Measurements from ENCODE around the gene KIAA1671. TPM values are rescaled to one million over a fixed set of nuclear protein-coding genes. Genes with fewer than 3 reads are reported as not detected.

The KIAA1671 gene
- polyA plus RNA-seq, 2 donors = 14.2 to 17.7 TPM

DNA sequence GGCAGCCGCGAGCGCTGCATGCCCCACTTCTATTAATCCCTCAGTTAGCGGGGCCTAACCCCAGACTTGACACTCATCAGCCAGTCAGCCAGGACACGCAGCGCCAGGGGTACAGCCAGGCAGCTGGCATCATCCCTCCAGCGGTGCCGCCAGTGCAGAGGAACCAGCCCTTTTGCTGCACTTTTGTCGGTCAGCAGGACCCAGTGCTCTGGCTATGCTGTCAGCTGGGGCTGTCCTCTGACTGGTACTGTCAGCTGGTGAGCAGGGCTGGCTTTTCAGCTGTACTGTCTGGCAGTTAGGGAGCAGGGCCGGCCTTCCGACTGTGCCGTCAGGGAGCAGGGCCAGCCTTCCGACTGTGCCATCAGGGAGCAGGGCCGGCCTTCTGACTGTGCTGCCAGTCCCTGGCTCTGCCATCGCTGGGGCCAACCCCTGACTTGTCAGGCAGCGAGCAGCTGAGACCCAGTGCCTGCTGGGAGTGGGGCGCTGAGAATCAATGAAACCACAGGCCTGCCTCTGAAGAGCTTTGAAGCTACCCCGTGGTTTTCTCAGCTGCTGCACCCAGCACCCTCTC is 115.4 kb downstream of the KIAA1671 start:
- Histone ChIP-seq H3K4me1 (ENCODE audit: control insufficient read depth in 2 of 2, insufficient read depth in 2 of 2, low read length in 1 of 2) (peaks cover 5 to 7% of the 10 kb centered on the region in 2 donors), H3K27ac (ENCODE audit: low read depth in 2 of 2, low read length in 1 of 2) (peak overlapping the region; percentile 41 to 72), H3K36me3 (ENCODE audit: control insufficient read depth in 2 of 2, insufficient read depth in 2 of 2, low read length in 1 of 2) (peaks cover 0 to 5% of the 10 kb centered on the region in 2 donors), H3K27me3 (ENCODE audit: control insufficient read depth in 1 of 2, insufficient read depth in 2 of 2, low read length in 2 of 2) (no peaks in the 10 kb centered on the region), H3K9me3 (ENCODE audit: control insufficient read depth in 2 of 2, insufficient read depth in 1 of 2, low read depth in 1 of 2, low read length in 1 of 2) (no peaks in the 10 kb centered on the region), H3K4me3 (ENCODE audit: low read depth in 1 of 2, low read length in 2 of 2) (no peak overlapping the region)
- WGBS, 2 donors = 66 to 67% methylated on average over 18 of the region's 18 CpGs

- H3K4me3 ChIP-seq (ENCODE audit: low read depth in 1 of 2, low read length in 2 of 2) = no peak overlapping the region
- H3K27ac ChIP-seq (ENCODE audit: low read depth in 2 of 2, low read length in 1 of 2) = no peak overlapping the region
Measured at GRCh38 chr22:25068707-25069106, 116.2 kb downstream of the KIAA1671 start.

DNA sequence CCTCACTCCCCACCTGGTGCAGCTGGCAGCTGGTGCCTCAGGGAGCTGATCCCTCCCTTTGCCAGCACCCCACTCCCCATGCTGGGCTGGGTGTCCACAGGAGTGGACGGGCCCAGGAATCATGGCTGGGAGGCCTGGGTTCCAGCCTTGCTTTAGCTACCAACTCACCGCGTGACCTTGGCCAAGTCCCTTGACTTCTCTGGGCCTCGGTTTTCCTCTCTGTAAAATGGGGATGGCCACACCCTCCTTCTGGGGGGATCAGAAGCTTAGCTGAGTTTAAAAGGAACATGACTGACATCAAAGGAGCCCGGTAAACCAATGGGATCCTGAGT is 116.9 kb downstream of the KIAA1671 start:
- no peaks in the 10 kb centered on the region for H3K27me3 ChIP-seq (ENCODE audit: control insufficient read depth in 1 of 2, insufficient read depth in 2 of 2, low read length in 2 of 2)
- 86 to 88% methylated on average over 5 of the region's 5 CpGs for WGBS, 2 donors
- no peaks in the 10 kb centered on the region for H3K9me3 ChIP-seq (ENCODE audit: control insufficient read depth in 2 of 2, insufficient read depth in 1 of 2, low read depth in 1 of 2, low read length in 1 of 2)
- peaks cover 5 to 7% of the 10 kb centered on the region in 2 donors for H3K4me1 ChIP-seq (ENCODE audit: control insufficient read depth in 2 of 2, insufficient read depth in 2 of 2, low read length in 1 of 2)
- H3K27ac ChIP-seq (ENCODE audit: low read depth in 2 of 2, low read length in 1 of 2) = peak overlapping the region in 1 of 2 donors; percentile 18
- no peak overlapping the region for H3K4me3 ChIP-seq (ENCODE audit: low read depth in 1 of 2, low read length in 2 of 2)
- H3K36me3 ChIP-seq (ENCODE audit: control insufficient read depth in 2 of 2, insufficient read depth in 2 of 2, low read length in 1 of 2) = peaks cover 0 to 5% of the 10 kb centered on the region in 2 donors

More at GRCh38 chr22:25068707-25069106, 116.2 kb downstream of the KIAA1671 start:
- 81 to 86% methylated on average over 9 of the region's 9 CpGs for WGBS, 2 donors
- Histone ChIP-seq H3K9me3 (ENCODE audit: control insufficient read depth in 2 of 2, insufficient read depth in 1 of 2, low read depth in 1 of 2, low read length in 1 of 2) (no peaks in the 10 kb centered on the region), H3K27me3 (ENCODE audit: control insufficient read depth in 1 of 2, insufficient read depth in 2 of 2, low read length in 2 of 2) (no peaks in the 10 kb centered on the region), H3K4me1 (ENCODE audit: control insufficient read depth in 2 of 2, insufficient read depth in 2 of 2, low read length in 1 of 2) (peaks cover 5 to 7% of the 10 kb centered on the region in 2 donors), H3K36me3 (ENCODE audit: control insufficient read depth in 2 of 2, insufficient read depth in 2 of 2, low read length in 1 of 2) (peaks cover 0 to 5% of the 10 kb centered on the region in 2 donors)

- Histone ChIP-seq H3K9me3 (ENCODE audit: control insufficient read depth in 2 of 2, insufficient read depth in 1 of 2, low read depth in 1 of 2, low read length in 1 of 2) (no peaks in the 10 kb centered on the region), H3K27ac (ENCODE audit: low read depth in 2 of 2, low read length in 1 of 2) (peak overlapping the region in 1 of 2 donors; percentile 71), H3K36me3 (ENCODE audit: control insufficient read depth in 2 of 2, insufficient read depth in 2 of 2, low read length in 1 of 2) (peaks cover 0 to 5% of the 10 kb centered on the region in 2 donors), H3K4me1 (ENCODE audit: control insufficient read depth in 2 of 2, insufficient read depth in 2 of 2, low read length in 1 of 2) (peaks cover 5 to 6% of the 10 kb centered on the region in 2 donors), H3K4me3 (ENCODE audit: low read depth in 1 of 2, low read length in 2 of 2) (peak overlapping the region in 1 of 2 donors; percentile 8), H3K27me3 (ENCODE audit: control insufficient read depth in 1 of 2, insufficient read depth in 2 of 2, low read length in 2 of 2) (no peaks in the 10 kb centered on the region)
- WGBS, 2 donors = 28 to 36% methylated on average over 29 of the region's 29 CpGs
Measured at GRCh38 chr22:25069758-25070481, 117.4 kb downstream of the KIAA1671 start.

- Histone ChIP-seq H3K4me3 (ENCODE audit: low read depth in 1 of 2, low read length in 2 of 2) (no peak overlapping the region), H3K27me3 (ENCODE audit: control insufficient read depth in 1 of 2, insufficient read depth in 2 of 2, low read length in 2 of 2) (no peaks in the 10 kb centered on the region), H3K4me1 (ENCODE audit: control insufficient read depth in 2 of 2, insufficient read depth in 2 of 2, low read length in 1 of 2) (peaks cover 3 to 5% of the 10 kb centered on the region in 2 donors), H3K36me3 (ENCODE audit: control insufficient read depth in 2 of 2, insufficient read depth in 2 of 2, low read length in 1 of 2) (peaks cover 0 to 5% of the 10 kb centered on the region in 2 donors), H3K9me3 (ENCODE audit: control insufficient read depth in 2 of 2, insufficient read depth in 1 of 2, low read depth in 1 of 2, low read length in 1 of 2) (no peaks in the 10 kb centered on the region), H3K27ac (ENCODE audit: low read depth in 2 of 2, low read length in 1 of 2) (no peak overlapping the region)
- WGBS, 2 donors = 33 to 55% methylated on average over 3 of the region's 3 CpGs
Measured at GRCh38 chr22:25070956-25071355, 118.4 kb downstream of the KIAA1671 start.

DNA sequence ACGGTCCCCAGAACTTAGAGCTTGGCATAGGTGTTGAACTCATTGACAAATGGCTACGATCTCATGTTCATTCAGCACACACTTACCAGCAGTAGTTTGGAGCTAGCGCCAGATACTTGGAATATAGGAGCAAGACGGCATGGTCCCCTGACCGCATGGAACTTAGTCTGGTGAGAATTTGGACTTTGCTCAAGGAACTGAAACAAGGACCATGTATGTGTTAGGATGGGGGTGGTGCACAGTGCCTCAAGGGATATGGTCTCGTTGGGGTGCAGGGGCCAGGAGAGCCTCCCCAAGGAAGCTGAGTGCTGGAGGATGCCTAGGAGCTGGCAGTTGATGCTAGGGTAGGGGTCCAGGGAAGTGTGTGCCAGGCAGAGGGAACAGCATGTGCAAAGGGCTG is 119.2 kb downstream of the KIAA1671 start:
- Histone ChIP-seq H3K27ac (ENCODE audit: low read depth in 2 of 2, low read length in 1 of 2) (no peak overlapping the region), H3K36me3 (ENCODE audit: control insufficient read depth in 2 of 2, insufficient read depth in 2 of 2, low read length in 1 of 2) (peaks cover 0 to 5% of the 10 kb centered on the region in 2 donors), H3K27me3 (ENCODE audit: control insufficient read depth in 1 of 2, insufficient read depth in 2 of 2, low read length in 2 of 2) (no peaks in the 10 kb centered on the region), H3K9me3 (ENCODE audit: control insufficient read depth in 2 of 2, insufficient read depth in 1 of 2, low read depth in 1 of 2, low read length in 1 of 2) (no peaks in the 10 kb centered on the region), H3K4me1 (ENCODE audit: control insufficient read depth in 2 of 2, insufficient read depth in 2 of 2, low read length in 1 of 2) (peaks cover 3 to 6% of the 10 kb centered on the region in 2 donors), H3K4me3 (ENCODE audit: low read depth in 1 of 2, low read length in 2 of 2) (no peak overlapping the region)
- 89 to 94% methylated on average over 6 of the region's 6 CpGs for WGBS, 2 donors

DNA sequence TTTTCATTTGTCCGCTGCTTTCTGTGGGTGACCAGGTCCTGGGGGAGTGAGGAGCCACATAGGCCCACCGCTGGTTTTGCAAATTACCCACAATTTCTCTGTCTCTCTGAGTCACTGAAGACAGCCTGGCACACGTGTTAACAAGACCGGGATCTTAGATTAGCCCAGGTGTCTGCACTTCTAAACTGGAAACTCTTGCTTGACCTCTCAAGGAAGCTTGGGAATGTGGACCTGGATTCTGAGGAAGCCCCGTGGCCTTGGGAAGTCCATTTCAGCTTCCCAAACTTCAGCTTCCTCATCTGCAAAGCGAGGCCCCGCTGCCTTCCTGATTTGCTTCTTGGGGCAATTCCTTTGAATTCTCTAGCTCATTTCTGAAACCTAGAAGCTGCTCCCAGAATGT is 119.9 kb downstream of the KIAA1671 start:
- Histone ChIP-seq H3K4me3 (ENCODE audit: low read depth in 1 of 2, low read length in 2 of 2) (no peak overlapping the region), H3K36me3 (ENCODE audit: control insufficient read depth in 2 of 2, insufficient read depth in 2 of 2, low read length in 1 of 2) (peaks cover 0 to 5% of the 10 kb centered on the region in 2 donors), H3K27me3 (ENCODE audit: control insufficient read depth in 1 of 2, insufficient read depth in 2 of 2, low read length in 2 of 2) (no peaks in the 10 kb centered on the region), H3K9me3 (ENCODE audit: control insufficient read depth in 2 of 2, insufficient read depth in 1 of 2, low read depth in 1 of 2, low read length in 1 of 2) (no peaks in the 10 kb centered on the region), H3K27ac (ENCODE audit: low read depth in 2 of 2, low read length in 1 of 2) (no peak overlapping the region), H3K4me1 (ENCODE audit: control insufficient read depth in 2 of 2, insufficient read depth in 2 of 2, low read length in 1 of 2) (peaks cover 3 to 9% of the 10 kb centered on the region in 2 donors)
- 68 to 73% methylated on average over 7 of the region's 7 CpGs for WGBS, 2 donors

- Histone ChIP-seq H3K9me3 (ENCODE audit: control insufficient read depth in 2 of 2, insufficient read depth in 1 of 2, low read depth in 1 of 2, low read length in 1 of 2) (no peaks in the 10 kb centered on the region), H3K36me3 (ENCODE audit: control insufficient read depth in 2 of 2, insufficient read depth in 2 of 2, low read length in 1 of 2) (peaks cover 0 to 5% of the 10 kb centered on the region in 2 donors), H3K4me3 (ENCODE audit: low read depth in 1 of 2, low read length in 2 of 2) (no peak overlapping the region), H3K27me3 (ENCODE audit: control insufficient read depth in 1 of 2, insufficient read depth in 2 of 2, low read length in 2 of 2) (no peaks in the 10 kb centered on the region), H3K4me1 (ENCODE audit: control insufficient read depth in 2 of 2, insufficient read depth in 2 of 2, low read length in 1 of 2) (peaks cover 0 to 4% of the 10 kb centered on the region in 2 donors), H3K27ac (ENCODE audit: low read depth in 2 of 2, low read length in 1 of 2) (no peak overlapping the region)
- 47 to 48% methylated on average over 4 of the region's 4 CpGs for WGBS, 2 donors
Measured at GRCh38 chr22:25076336-25076735, 123.8 kb downstream of the KIAA1671 start.

DNA sequence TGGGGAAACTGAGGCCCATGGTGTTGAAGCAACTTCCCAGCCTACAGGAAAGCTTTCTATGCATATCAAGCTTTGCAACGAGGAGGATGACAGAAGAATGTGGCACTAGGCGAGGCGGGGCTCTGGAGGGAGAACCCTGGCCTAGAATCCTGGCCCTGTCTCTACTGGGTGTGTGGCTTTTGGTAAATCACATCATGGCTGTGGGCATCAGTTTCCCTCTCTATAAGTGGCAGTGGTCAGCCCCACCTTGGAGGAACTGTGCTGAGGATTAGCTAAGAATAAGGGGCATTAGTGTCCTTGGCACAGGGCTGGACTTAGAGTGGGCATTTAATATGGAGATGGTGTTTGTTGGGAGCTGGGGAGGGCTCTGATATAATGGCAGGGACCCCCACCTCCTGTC is 124.5 kb downstream of the KIAA1671 start:
- Histone ChIP-seq H3K27me3 (ENCODE audit: control insufficient read depth in 1 of 2, insufficient read depth in 2 of 2, low read length in 2 of 2) (no peaks in the 10 kb centered on the region), H3K36me3 (ENCODE audit: control insufficient read depth in 2 of 2, insufficient read depth in 2 of 2, low read length in 1 of 2) (peaks cover 0 to under 1% of the 10 kb centered on the region in 2 donors), H3K9me3 (ENCODE audit: control insufficient read depth in 2 of 2, insufficient read depth in 1 of 2, low read depth in 1 of 2, low read length in 1 of 2) (no peaks in the 10 kb centered on the region), H3K4me3 (ENCODE audit: low read depth in 1 of 2, low read length in 2 of 2) (no peak overlapping the region), H3K4me1 (ENCODE audit: control insufficient read depth in 2 of 2, insufficient read depth in 2 of 2, low read length in 1 of 2) (peaks cover 0 to 4% of the 10 kb centered on the region in 2 donors), H3K27ac (ENCODE audit: low read depth in 2 of 2, low read length in 1 of 2) (no peak overlapping the region)
- 55 to 75% methylated on average over 3 of the region's 3 CpGs for WGBS, 2 donors

DNA sequence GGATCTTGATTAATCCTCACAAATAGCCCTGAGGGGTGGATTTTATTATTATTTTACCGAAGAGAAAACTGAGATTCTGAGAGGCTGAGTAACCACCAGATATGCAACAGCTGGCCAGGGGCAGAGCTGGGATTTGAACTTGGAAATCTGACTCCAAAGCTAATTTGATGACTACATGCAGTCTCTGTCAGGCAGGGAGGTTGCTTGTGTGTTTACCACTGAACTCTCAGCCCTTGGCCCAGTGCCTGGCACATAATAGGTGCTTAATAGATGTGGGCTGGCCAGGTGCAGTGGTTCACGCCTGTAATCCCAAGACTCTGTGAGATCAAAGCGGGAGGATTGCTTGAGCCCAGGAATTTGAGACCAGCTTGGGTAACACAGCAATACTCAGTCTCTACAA is 125.4 kb downstream of the KIAA1671 start:
- Histone ChIP-seq H3K4me1 (ENCODE audit: control insufficient read depth in 2 of 2, insufficient read depth in 2 of 2, low read length in 1 of 2) (peaks cover 0 to 4% of the 10 kb centered on the region in 2 donors), H3K9me3 (ENCODE audit: control insufficient read depth in 2 of 2, insufficient read depth in 1 of 2, low read depth in 1 of 2, low read length in 1 of 2) (no peaks in the 10 kb centered on the region), H3K36me3 (ENCODE audit: control insufficient read depth in 2 of 2, insufficient read depth in 2 of 2, low read length in 1 of 2) (no peaks in the 10 kb centered on the region), H3K27me3 (ENCODE audit: control insufficient read depth in 1 of 2, insufficient read depth in 2 of 2, low read length in 2 of 2) (no peaks in the 10 kb centered on the region), H3K4me3 (ENCODE audit: low read depth in 1 of 2, low read length in 2 of 2) (no peak overlapping the region), H3K27ac (ENCODE audit: low read depth in 2 of 2, low read length in 1 of 2) (no peak overlapping the region)
- 66 to 71% methylated on average over 3 of the region's 3 CpGs for WGBS, 2 donors

Measured in esophagus (tissue), 2 donors.